C1 segment of cervical spinal cord (tissue), 14 donors: Measurements from ENCODE around the gene MBD3L3.
"Not testable (repeated sequence)": the region's sequence is repeated elsewhere in the genome, so short reads cannot be mapped to it uniquely, and the experiment has no call there.

Experiments used
- DNase-seq, 14 donors: peaks; one replicate each; lab custom pipeline; 2025; lab: John Stamatoyannopoulos, UW

MBD3L3 gene

DNA sequence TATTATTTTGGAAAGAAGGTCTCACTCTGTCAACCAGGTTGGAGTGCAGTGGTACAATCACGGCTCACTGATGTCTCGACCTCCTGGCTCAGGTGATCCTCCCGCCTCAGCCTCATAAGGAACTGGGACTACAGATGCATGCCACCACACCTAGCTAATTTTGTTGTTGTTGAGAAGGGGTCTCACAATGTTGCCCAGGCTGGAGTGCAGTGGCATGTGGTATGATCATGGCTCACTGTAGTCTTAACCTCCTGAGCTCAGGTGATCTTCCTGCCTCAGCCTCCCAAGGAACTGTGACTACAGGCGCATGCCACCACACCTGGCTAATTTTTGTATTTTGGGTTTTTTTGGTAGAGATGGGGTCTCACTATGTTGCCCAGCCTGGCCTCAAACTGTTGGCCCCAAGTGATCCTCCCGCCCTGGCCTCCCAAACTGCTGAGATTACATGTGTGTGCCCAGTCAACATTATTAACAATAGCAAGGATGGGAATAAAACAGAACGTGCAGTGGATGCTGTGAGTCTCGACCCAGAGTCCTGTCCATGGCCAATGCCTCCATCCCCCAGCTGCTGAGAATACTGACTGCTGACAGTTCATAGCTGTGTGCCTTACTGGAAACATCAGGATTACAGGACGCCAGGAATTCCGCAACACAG, 5.4 kb upstream of the MBD3L3 start:
- DNase-seq: no peak

DNA sequence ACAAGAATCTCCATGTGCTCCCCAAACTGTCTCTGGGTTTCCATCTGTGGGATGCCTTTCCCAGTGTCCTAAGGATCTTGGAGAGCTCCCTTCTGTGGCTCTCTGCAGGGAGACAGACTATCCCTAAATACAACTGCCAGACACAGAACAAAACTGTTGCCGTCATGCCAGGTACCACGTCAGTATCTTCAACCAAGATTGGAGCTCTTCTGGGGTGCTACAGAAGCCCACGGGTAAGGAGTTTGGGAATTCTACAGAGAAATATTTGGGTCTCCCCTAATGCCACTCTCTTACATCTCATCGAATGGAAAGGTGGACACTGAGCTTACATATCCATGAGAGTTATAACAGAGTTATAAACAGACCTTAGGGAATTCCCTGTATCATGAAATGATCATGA, 4.9 kb upstream of the MBD3L3 start:
- no peak for DNase-seq

DNA sequence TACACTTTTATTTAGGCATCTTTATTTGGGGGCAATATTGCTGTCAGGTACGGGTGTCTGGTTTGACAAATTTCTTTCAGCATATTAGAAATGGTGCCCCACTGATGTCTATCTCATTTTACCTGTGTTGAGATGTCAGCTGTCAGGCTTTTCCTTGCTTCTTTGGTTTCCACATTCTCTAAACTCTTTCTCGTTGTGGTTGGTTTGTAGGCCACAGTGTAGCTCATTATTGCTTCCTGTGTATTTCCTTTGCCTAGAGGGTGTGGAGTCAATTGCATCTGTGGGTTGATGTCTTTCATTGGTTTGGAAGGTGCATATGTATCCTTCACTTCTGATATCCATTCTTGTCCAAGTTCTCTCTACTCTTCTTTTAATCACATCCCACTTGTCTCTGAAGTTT, 1.5 kb upstream of the MBD3L3 start:
- not testable (repeated sequence) for DNase-seq

DNA sequence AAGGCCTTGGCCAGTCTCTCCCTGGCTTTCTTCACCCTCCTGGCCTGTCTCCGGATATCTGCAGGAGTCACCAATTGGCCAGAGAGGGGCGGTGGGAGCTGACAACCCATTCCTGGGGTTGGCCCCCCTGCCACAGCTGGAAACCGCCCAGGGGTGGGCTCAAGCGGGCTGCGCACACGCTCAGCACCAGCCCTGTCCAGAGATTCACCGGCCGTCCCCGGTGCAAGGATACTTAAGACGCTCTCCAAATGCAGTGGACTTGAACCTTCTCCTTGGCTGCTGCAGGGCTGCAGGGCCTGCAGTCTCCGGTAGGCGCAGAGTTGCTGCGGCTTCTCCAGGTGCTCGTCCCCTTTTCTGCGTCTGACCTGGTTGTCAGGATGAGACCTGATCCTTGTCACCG, 2.1 kb downstream of the MBD3L3 start:
- not testable (repeated sequence) for DNase-seq

DNA sequence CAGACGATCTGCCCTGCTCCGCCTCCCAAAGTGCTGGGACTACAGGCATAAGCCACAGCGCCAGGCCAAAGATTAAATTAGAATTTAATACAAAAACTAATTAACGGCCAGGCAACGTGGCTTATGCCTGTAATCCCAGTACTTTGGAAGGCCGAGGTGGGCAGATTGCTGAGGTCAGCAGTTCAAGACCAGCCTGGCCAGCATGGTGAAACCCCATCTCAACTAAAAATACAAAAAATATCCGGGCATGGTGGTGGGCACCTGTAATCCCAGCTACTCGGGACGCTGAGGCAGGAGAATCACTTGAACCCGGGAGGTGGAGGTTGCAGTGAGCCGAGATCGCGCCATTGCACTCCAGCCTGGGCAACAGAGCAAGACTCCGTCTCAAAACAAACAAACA, 2.8 kb downstream of the MBD3L3 start:
- DNase-seq: not testable (repeated sequence)

DNA sequence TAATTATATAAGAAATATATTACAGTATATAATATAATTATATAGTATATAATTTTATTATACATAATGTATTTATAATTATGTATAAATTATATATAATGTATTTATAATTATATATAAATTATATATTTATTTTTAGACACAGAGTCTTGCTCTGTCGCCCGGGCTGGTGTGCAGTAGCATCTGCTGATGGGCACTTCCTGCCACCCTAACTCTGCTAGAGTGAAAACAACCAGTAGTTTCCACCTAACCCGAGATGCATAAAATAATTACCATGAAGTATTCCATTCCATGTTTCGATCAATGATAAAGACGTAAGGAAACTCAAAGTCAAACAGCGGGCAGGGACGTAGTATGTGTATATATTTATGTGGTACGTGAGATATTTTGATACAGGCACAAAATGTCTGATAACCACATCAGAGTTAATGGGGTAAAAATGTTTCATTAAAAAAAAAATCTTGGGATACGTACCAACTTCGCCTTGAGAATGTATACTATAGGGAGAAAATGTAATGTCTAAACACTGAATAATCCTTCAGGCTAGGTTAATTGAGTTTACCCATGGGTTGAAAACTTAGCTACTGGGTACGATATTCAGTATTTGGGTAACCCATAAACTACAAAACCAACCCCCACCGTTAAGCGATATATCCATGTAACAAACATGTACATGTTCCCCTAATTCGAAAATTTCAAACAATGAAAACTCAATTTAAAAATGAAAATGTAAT, 3.7 kb downstream of the MBD3L3 start:
- DNase-seq: not testable (repeated sequence)

DNA sequence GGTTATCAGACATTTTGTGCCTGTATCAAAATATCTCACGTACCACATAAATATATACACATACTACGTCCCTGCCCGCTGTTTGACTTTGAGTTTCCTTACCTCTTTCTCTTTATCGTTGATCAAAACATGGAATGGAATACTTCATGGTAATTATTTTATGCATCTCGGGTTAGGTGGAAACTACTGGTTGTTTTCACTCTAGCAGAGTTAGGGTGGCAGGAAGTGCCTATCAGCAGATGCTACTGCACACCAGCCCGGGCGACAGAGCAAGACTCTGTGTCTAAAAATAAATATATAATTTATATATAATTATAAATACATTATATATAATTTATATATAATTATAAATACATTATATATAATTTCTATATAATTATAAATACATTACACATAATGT, 5.6 kb downstream of the MBD3L3 start:
- DNase-seq: not testable (repeated sequence)

DNA sequence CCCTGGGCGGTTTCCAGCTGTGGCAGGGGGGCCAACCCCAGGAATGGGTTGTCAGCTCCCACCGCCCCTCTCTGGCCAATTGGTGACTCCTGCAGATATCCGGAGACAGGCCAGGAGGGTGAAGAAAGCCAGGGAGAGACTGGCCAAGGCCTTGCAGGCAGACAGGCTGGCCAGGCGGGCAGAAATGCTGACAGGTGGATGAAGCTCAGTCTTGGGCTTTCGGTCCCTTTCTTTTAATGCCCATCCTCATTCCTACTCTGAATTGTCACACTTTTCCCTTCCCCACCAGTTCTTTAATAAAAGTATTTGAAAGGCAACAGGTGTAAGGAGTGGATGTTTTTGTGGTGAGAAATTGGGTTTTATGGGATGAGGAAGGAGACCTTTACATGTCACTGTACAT, 7.1 kb downstream of the MBD3L3 start:
- not testable (repeated sequence) for DNase-seq

DNA sequence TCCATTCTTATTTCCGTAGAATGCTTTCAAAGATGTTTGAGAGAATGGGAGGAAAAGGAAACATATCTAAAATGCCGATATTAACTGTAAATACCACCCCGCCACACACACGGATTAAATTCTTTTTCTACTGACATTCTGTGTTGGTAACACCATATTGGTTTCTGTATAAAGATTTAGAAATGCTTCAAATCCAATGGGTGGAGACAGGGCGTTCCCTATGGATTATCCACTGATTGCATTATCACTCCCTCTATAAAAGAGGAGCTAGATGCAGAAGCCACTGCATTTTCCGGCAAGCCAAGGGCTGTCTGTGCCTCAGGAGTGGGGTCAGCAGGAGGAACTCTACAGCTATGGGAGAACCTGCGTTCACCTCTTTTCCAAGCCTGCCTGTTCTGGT, 9.5 kb downstream of the MBD3L3 start, which contains the start of gene MBD3L2:
TSS of gene MBD3L2 (plus strand) at position 301 of the 400 bp plus-strand sequence. CDS start at position 354, 53 bp downstream.
- not testable (repeated sequence) for DNase-seq

DNA sequence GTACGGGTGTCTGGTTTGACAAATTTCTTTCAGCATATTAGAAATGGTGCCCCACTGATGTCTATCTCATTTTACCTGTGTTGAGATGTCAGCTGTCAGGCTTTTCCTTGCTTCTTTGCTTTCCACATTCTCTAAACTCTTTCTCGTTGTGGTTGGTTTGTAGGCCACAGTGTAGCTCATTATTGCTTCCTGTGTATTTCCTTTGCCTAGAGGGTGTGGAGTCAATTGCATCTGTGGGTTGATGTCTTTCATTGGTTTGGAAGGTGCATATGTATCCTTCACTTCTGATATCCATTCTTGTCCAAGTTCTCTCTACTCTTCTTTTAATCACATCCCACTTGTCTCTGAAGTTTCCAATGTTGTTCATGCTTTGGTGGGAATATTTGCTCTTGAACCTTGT, 16.9 kb downstream of the MBD3L3 start:
- not testable (repeated sequence) for DNase-seq

DNA sequence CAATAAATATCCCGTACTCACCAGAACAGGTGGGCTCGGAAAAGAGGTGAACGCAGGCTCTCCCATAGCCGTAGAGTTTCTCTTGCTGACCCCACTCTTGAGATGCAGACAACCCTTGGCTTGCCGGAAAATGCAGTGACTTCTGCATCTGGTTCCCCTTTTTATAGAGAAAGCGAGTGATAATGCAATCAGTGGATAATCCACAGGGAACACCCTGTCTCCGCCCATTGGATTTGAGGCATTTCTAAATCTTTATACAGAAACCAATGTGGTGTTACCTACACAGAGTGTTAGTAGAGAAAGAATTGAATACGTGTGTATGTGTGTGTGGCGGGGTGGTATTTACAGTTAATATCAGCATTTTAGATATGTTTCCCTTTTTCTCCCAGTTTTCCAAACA, 18.4 kb downstream of the MBD3L3 start, which contains the start of gene MBD3L4:
TSS of gene MBD3L4 (minus strand) at position 101 of the 400 bp plus-strand sequence. CDS start at position 66, 35 bp downstream.
- not testable (repeated sequence) for DNase-seq

DNA sequence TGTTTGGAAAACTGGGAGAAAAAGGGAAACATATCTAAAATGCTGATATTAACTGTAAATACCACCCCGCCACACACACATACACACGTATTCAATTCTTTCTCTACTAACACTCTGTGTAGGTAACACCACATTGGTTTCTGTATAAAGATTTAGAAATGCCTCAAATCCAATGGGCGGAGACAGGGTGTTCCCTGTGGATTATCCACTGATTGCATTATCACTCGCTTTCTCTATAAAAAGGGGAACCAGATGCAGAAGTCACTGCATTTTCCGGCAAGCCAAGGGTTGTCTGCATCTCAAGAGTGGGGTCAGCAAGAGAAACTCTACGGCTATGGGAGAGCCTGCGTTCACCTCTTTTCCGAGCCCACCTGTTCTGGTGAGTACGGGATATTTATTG, 28.2 kb downstream of the MBD3L3 start, which contains the start of gene MBD3L5:
TSS of gene MBD3L5 (plus strand) at position 301 of the 400 bp plus-strand sequence. CDS start at position 335, 34 bp downstream.
- DNase-seq: not testable (repeated sequence)

DNA sequence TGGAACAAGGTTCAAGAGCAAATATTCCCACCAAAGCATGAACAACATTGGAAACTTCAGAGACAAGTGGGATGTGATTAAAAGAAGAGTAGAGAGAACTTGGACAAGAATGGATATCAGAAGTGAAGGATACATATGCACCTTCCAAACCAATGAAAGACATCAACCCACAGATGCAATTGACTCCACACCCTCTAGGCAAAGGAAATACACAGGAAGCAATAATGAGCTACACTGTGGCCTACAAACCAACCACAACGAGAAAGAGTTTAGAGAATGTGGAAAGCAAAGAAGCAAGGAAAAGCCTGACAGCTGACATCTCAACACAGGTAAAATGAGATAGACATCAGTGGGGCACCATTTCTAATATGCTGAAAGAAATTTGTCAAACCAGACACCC, 29.7 kb downstream of the MBD3L3 start:
- DNase-seq: not testable (repeated sequence)

DNA sequence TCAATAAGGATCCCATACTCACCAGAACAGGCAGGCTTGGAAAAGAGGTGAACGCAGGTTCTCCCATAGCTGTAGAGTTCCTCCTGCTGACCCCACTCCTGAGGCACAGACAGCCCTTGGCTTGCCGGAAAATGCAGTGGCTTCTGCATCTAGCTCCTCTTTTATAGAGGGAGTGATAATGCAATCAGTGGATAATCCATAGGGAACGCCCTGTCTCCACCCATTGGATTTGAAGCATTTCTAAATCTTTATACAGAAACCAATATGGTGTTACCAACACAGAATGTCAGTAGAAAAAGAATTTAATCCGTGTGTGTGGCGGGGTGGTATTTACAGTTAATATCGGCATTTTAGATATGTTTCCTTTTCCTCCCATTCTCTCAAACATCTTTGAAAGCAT, 37.1 kb downstream of the MBD3L3 start, which contains the start of gene MBD3L2B:
TSS of gene MBD3L2B (minus strand) at position 101 of the 400 bp plus-strand sequence. CDS start at position 67, 34 bp downstream.
- DNase-seq: not testable (repeated sequence)

DNA sequence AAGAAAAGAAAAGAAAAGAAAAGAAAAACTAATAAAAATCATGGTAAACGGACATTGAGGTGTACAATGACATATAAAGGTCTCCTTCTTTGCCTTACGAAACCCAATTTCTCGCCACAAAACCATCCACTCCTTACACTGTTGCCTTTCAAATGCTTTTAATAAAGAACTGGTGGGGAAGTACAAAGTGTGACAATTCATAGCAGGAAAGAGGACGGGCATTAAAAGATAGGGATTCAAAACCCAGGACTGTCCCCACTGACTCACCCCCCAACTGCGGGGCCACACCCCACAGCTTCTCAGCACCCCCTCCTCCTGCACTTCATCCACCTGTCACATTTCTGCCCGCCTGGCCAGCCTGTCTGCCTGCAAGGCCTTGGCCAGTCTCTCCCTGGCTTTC, 39.6 kb downstream of the MBD3L3 start:
- DNase-seq: no peak

DNA sequence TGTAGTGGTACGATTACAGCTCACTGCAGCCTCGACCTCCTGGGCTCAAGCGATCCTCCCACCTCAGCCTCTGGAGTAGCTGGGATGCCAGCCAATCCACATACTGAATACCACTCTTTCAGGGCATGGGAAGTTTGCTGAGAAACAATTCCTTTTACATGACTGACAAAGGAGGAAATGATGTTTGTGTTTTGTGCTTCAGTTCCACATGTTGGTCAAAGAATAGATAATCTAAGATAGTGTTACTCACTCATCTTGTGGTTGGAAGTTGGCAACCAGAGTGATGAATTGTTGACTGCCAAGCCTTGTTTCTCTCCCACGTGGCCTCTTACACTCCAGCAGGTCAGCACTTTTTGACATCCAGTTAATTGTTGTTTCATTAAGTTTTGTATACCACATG, 44.8 kb downstream of the MBD3L3 start:
- no peak for DNase-seq

DNA sequence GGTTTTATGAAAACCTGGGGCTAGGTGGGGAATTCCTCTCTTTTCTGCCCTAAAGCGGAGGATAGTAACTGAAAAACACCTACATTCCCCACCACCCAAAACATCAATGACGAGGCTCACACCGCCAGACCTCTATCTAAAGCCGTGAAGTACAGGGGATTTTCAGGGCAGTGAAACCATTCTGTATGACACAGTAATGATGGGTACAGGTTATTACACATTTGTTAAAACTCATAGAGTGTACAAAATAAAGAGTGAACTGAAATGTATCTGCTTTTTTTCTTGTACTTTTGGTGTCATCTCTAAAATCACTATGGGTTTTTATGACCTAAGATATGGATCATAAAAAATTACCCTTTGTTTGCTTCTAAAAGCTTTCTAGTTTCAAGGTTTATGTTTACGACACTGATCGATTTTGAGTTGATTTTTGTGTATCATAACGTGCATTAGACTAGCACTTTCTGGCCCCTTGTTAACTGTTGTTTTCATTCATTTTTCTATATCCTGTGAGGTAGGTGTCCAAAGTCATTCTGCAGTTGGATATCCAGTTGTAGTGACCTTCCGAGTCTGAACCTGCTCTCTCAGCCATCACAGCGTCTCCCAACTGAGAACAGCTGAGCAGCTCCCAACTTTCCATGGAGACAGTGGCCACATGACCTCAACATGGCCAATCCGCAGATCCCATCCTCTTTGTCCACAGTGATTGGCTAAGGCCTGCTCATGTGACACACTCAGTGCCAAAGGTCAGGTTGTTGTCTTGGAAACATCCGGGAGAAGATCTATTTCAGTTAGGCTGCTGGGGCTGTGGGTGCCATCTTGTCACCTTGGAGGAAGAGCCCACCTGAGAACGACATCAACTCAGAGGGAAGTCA, 47.5 kb downstream of the MBD3L3 start:
- DNase-seq: no peak

DNA sequence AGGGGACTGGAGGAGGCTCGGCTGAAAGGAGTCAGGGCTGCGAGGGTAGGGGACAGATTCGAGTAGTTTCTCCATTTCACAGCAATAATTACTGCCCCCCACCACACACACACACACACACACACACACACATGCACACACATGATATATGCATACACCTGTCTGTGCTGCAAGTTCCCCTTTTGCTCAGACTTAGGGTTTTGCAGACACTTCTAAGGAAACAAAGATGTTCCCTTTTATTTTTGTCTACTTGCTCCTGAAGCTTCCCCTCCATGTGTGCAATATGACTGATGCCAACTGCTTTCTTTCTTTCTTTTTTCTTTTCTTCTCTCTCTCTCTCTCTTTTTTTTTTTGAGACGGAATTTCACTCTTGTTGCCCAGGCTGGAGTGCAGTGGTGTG, 50.6 kb downstream of the MBD3L3 start:
- DNase-seq: no peak
